ENCODE data around the gene USE1.

DNA sequence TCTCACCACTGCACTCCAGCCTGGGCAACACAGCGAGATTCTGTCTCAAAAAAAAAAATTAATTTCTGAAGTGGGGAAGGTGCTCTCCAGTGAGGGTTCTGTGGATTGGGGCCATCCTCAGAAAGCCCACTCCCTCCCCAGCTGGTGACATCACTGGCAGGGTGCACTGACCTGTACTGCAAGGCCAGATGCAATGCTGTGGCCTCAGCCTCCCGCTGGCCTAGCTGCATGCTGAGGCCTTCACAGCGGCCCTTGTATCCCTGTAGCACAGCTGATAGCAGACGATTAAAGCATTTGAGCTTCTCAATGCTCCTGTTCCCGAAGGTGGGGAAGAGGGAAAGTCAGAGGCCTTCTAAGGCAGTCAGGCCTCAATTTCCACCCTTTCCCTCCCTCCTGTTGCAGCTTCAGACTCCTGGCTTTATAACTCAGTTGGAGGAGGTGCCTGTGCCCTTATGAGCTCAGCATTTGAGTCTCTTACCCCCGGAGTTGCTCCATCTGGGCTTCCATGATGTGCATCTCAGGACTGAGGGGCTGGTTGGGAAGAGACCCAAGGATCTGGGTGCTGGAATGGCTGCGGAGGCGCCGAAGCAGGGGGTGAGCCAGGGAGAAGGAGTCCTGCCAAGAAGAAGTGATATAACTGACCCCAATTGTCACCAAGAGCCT lies 44.1 kb downstream of the USE1 start:
- TF ChIP-seq EZH2phosphoT487 (IDR thresholded peaks at IDR 0.05; ENCODE audit: unreplicated experiment), result no peak
- TF ChIP-seq CTCF (conservative IDR thresholded peaks at IDR 0.05; ENCODE audit: low read depth in 2 of 2), result no peak
- no peak for TF ChIP-seq STAT1 (IDR thresholded peaks at IDR 0.05; ENCODE audit: unreplicated experiment)
- no peak for TF ChIP-seq EZH2 (IDR thresholded peaks at IDR 0.05; ENCODE audit: low read depth, unreplicated experiment)
- TF ChIP-seq POLR2AphosphoS5 (IDR thresholded peaks at IDR 0.05; ENCODE audit: low read depth), result no peak
- no peak for TF ChIP-seq CREB1 (CRISPR knock-in tag; IDR thresholded peaks at IDR 0.05; ENCODE audit: low read depth)
- no peak for TF ChIP-seq JUNB (IDR thresholded peaks at IDR 0.05; ENCODE audit: unreplicated experiment)
- TF ChIP-seq, protein P1, sequence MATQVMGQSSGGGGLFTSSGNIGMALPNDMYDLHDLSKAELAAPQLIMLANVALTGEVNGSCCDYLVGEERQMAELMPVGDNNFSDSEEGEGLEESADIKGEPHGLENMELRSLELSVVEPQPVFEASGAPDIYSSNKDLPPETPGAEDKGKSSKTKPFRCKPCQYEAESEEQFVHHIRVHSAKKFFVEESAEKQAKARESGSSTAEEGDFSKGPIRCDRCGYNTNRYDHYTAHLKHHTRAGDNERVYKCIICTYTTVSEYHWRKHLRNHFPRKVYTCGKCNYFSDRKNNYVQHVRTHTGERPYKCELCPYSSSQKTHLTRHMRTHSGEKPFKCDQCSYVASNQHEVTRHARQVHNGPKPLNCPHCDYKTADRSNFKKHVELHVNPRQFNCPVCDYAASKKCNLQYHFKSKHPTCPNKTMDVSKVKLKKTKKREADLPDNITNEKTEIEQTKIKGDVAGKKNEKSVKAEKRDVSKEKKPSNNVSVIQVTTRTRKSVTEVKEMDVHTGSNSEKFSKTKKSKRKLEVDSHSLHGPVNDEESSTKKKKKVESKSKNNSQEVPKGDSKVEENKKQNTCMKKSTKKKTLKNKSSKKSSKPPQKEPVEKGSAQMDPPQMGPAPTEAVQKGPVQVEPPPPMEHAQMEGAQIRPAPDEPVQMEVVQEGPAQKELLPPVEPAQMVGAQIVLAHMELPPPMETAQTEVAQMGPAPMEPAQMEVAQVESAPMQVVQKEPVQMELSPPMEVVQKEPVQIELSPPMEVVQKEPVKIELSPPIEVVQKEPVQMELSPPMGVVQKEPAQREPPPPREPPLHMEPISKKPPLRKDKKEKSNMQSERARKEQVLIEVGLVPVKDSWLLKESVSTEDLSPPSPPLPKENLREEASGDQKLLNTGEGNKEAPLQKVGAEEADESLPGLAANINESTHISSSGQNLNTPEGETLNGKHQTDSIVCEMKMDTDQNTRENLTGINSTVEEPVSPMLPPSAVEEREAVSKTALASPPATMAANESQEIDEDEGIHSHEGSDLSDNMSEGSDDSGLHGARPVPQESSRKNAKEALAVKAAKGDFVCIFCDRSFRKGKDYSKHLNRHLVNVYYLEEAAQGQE (IDR thresholded peaks at IDR 0.05; ENCODE audit: unreplicated experiment), result no peak
- no peak for TF ChIP-seq ZNF114 (CRISPR knock-in tag; IDR thresholded peaks at IDR 0.05)

All from GM23338 (cell line).